ENCODE data around the gene NACC1. TPM values are rescaled to one million over a fixed set of nuclear protein-coding genes. Genes with fewer than 3 reads are reported as not detected.

Gene NACC1
- total and polyA plus RNA-seq, 2 of the 13 experiments (the other 11 are each of a cell fraction or from before 2014, with no cell fraction given) = 31.8 to 42.3 TPM

- TF ChIP-seq ZNF770 (CRISPR knock-in tag; IDR thresholded peaks at IDR 0.05) (peak; percentile 97), ZNF737 (CRISPR knock-in tag; IDR thresholded peaks at IDR 0.05; ENCODE audit: borderline replicate concordance) (no peak), ATF1 (CRISPR knock-in tag; IDR thresholded peaks at IDR 0.05) (no peak), JARID2 (CRISPR knock-in tag; IDR thresholded peaks at IDR 0.05; ENCODE audit: insufficient replicate concordance) (no peak), ZNF558 (CRISPR knock-in tag; IDR thresholded peaks at IDR 0.05; ENCODE audit: borderline replicate concordance) (no peak), ZBED4 (CRISPR knock-in tag; IDR thresholded peaks at IDR 0.05; ENCODE audit: borderline replicate concordance) (no peak), ZBTB7B (CRISPR knock-in tag; IDR thresholded peaks at IDR 0.05) (no peak), ZBTB7A (CRISPR knock-in tag; IDR thresholded peaks at IDR 0.05) (0 out of 2 replicates have a peak, but pooled peaks have one; percentile 46), RBFOX2 (IDR thresholded peaks at IDR 0.05; ENCODE audit: low read depth, low read length) (no peak), MXI1 (IDR thresholded peaks at IDR 0.05; ENCODE audit: borderline replicate concordance, low read depth, low read length) (no peak), MATR3 (CRISPR knock-in tag; IDR thresholded peaks at IDR 0.05) (no peak), MAFF (IDR thresholded peaks at IDR 0.05; ENCODE audit: low read depth, low read length) (no peak)
- TF ChIP-seq, protein P1, sequence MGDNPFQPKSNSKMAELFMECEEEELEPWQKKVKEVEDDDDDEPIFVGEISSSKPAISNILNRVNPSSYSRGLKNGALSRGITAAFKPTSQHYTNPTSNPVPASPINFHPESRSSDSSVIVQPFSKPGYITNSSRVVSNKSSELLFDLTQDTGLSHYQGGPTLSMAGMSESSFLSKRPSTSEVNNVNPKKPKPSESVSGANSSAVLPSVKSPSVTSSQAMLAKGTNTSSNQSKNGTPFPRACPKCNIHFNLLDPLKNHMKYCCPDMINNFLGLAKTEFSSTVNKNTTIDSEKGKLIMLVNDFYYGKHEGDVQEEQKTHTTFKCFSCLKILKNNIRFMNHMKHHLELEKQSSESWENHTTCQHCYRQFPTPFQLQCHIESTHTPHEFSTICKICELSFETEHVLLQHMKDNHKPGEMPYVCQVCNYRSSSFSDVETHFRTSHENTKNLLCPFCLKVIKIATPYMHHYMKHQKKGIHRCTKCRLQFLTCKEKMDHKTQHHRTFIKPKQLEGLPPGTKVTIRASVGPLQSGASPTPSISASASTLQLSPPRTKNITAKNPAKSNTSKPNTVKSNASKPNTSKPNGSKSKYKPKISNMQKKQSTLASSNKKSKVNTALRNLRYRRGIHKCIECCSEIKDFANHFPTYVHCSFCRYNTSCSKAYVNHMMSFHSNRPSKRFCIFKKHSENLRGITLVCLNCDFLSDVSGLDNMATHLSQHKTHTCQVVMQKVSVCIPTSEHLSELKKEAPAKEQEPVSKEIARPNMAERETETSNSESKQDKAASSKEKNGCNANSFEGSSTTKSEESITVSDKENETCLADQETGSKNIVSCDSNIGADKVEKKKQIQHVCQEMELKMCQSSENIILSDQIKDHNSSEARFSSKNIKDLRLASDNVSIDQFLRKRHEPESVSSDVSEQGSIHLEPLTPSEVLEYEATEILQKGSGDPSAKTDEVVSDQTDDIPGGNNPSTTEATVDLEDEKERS (CRISPR knock-in tag; IDR thresholded peaks at IDR 0.05) = no peak
- TF ChIP-seq, protein P2, sequence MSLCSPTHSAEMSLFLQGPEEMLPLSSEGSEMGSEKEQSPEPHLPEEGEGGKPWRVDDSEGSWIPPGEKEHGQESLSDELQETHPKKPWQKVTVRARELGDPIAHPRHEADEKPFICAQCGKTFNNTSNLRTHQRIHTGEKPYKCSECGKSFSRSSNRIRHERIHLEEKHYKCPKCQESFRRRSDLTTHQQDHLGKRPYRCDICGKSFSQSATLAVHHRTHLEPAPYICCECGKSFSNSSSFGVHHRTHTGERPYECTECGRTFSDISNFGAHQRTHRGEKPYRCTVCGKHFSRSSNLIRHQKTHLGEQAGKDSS (CRISPR knock-in tag; IDR thresholded peaks at IDR 0.05; ENCODE audit: borderline replicate concordance, low read depth) = no peak
- TF ChIP-seq, protein P3, sequence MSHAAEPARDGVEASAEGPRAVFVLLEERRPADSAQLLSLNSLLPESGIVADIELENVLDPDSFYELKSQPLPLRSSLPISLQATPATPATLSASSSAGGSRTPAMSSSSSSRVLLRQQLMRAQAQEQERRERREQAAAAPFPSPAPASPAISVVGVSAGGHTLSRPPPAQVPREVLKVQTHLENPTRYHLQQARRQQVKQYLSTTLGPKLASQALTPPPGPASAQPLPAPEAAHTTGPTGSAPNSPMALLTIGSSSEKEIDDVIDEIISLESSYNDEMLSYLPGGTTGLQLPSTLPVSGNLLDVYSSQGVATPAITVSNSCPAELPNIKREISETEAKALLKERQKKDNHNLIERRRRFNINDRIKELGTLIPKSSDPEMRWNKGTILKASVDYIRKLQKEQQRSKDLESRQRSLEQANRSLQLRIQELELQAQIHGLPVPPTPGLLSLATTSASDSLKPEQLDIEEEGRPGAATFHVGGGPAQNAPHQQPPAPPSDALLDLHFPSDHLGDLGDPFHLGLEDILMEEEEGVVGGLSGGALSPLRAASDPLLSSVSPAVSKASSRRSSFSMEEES (CRISPR knock-in tag; IDR thresholded peaks at IDR 0.05) = no peak
These were observed 16.3 kb upstream of the NACC1 start (continued) for GRCh38 chr19:13101590-13102415.

Measured in HepG2 (cell line).